HepG2 (cell line): ENCODE results near the gene ETS1.

Experiments
- FOXA1 ChIP-seq, 2 experiments: fragments of 450-650 bp in 1 of 2; sonication (generic) in 1 of 2; formaldehyde crosslinking in 1 of 2; IDR thresholded peaks; 2 replicates each; pipeline versions ENCODE4 v1.4.0 to v1.6.1; 2016 to 2020; ENCODE audit warnings: missing genetic modification reagents in 1 of 2
- MEF2D ChIP-seq: sonication (generic); formaldehyde crosslinking; IDR thresholded peaks from 2 replicates; pipeline ENCODE4 v1.5.1; 2020; ENCODE audit warnings: mild to moderate bottlenecking, missing genetic modification reagents
- POLR2A ChIP-seq, 2 experiments: IDR thresholded peaks; 2 replicates each; pipeline ENCODE4 v1.6.1; 2011; ENCODE audit warnings: low read depth in 2 of 2, low read length in 2 of 2, mild to moderate bottlenecking in 1 of 2, moderate library complexity in 1 of 2; ENCODE audit not compliant: insufficient read depth in 1 of 2
- POLR2AphosphoS5 ChIP-seq: IDR thresholded peaks from 2 replicates; pipeline ENCODE4 v1.6.1; 2012; ENCODE audit warnings: low read depth, low read length
- SETDB1 ChIP-seq: sonication (generic); formaldehyde crosslinking; IDR thresholded peaks from 2 replicates; pipeline ENCODE4 v1.5.1; 2020; ENCODE audit warnings: missing genetic modification reagents, mild to moderate bottlenecking, borderline replicate concordance
- SMAD1 ChIP-seq: sonication (generic); formaldehyde crosslinking; IDR thresholded peaks from 2 replicates; pipeline ENCODE4 v1.4.0; 2020; ENCODE audit warnings: missing genetic modification reagents, low read depth, mild to moderate bottlenecking, borderline replicate concordance
- SMYD3 ChIP-seq: sonication (generic); formaldehyde crosslinking; IDR thresholded peaks from 2 replicates; pipeline ENCODE4 v1.8.1; 2023; ENCODE audit warnings: mild to moderate bottlenecking, missing genetic modification reagents
- ZBTB1 ChIP-seq: sonication (generic); formaldehyde crosslinking; IDR thresholded peaks from 2 replicates; pipeline ENCODE4 v1.4.0; 2020; ENCODE audit warnings: missing genetic modification reagents, borderline replicate concordance
- ZNF317 ChIP-seq: sonication (generic); formaldehyde crosslinking; IDR thresholded peaks from 2 replicates; pipeline ENCODE4 v1.5.0; 2020; ENCODE audit warnings: mild to moderate bottlenecking, missing genetic modification reagents
- ZNF557 ChIP-seq: sonication (generic); formaldehyde crosslinking; IDR thresholded peaks from 2 replicates; pipeline ENCODE4 v1.4.0; 2020; ENCODE audit warnings: missing genetic modification reagents
- ZSCAN21 ChIP-seq: sonication (generic); formaldehyde crosslinking; IDR thresholded peaks from 2 replicates; pipeline ENCODE4 v1.8.0; 2022; ENCODE audit warnings: mild to moderate bottlenecking, missing genetic modification reagents, moderate library complexity, borderline replicate concordance
- ZZZ3 ChIP-seq: sonication (generic); formaldehyde crosslinking; IDR thresholded peaks from 2 replicates; pipeline ENCODE4 v1.4.0; 2020; ENCODE audit warnings: missing genetic modification reagents, mild to moderate bottlenecking, borderline replicate concordance
- TF ChIP-seq, protein P1 (sequence below): sonication (generic); formaldehyde crosslinking; IDR thresholded peaks from 2 replicates; pipeline ENCODE4 v1.9.0; 2021; ENCODE audit warnings: mild to moderate bottlenecking, missing genetic modification reagents
- TF ChIP-seq, protein P2 (sequence below): sonication (generic); formaldehyde crosslinking; IDR thresholded peaks from 2 replicates; pipeline ENCODE4 v1.5.0; 2020; ENCODE audit warnings: mild to moderate bottlenecking, missing genetic modification reagents, moderate library complexity

DNA sequence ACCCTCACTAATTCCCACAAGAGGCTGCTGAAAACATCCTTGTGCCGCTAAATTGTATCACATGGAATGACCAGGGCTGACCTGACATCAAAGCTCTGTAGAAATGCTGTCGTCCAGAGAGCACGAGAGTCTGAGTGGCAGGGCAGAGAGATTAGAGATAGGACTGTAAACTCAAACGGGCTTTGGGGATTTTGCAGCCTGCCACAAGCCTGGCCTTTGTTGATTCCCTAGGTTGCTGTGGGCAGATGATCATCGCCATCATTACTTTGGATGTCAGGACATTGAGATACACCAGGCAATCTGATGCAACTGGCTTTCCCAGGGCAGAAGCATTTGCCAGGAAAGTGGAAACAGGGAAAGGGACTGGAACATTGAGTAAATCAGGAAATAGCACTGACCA lies 131.6 kb downstream of the ETS1 start:
- no peak for TF ChIP-seq POLR2AphosphoS5
- TF ChIP-seq MEF2D (CRISPR knock-in tag): no peak
- TF ChIP-seq ZZZ3 (CRISPR knock-in tag): no peak
- no peak for TF ChIP-seq FOXA1 (IDR thresholded peaks at IDR 0.05)
- no peak for TF ChIP-seq FOXA1 (CRISPR knock-in tag; IDR thresholded peaks at IDR 0.05)
- TF ChIP-seq ZSCAN21 (CRISPR knock-in tag): no peak
- no peak for TF ChIP-seq POLR2A (IDR thresholded peaks at IDR 0.05; ENCODE audit: insufficient read depth in 1 of 2, low read depth in 2 of 2, low read length in 2 of 2)
- TF ChIP-seq, protein P1, sequence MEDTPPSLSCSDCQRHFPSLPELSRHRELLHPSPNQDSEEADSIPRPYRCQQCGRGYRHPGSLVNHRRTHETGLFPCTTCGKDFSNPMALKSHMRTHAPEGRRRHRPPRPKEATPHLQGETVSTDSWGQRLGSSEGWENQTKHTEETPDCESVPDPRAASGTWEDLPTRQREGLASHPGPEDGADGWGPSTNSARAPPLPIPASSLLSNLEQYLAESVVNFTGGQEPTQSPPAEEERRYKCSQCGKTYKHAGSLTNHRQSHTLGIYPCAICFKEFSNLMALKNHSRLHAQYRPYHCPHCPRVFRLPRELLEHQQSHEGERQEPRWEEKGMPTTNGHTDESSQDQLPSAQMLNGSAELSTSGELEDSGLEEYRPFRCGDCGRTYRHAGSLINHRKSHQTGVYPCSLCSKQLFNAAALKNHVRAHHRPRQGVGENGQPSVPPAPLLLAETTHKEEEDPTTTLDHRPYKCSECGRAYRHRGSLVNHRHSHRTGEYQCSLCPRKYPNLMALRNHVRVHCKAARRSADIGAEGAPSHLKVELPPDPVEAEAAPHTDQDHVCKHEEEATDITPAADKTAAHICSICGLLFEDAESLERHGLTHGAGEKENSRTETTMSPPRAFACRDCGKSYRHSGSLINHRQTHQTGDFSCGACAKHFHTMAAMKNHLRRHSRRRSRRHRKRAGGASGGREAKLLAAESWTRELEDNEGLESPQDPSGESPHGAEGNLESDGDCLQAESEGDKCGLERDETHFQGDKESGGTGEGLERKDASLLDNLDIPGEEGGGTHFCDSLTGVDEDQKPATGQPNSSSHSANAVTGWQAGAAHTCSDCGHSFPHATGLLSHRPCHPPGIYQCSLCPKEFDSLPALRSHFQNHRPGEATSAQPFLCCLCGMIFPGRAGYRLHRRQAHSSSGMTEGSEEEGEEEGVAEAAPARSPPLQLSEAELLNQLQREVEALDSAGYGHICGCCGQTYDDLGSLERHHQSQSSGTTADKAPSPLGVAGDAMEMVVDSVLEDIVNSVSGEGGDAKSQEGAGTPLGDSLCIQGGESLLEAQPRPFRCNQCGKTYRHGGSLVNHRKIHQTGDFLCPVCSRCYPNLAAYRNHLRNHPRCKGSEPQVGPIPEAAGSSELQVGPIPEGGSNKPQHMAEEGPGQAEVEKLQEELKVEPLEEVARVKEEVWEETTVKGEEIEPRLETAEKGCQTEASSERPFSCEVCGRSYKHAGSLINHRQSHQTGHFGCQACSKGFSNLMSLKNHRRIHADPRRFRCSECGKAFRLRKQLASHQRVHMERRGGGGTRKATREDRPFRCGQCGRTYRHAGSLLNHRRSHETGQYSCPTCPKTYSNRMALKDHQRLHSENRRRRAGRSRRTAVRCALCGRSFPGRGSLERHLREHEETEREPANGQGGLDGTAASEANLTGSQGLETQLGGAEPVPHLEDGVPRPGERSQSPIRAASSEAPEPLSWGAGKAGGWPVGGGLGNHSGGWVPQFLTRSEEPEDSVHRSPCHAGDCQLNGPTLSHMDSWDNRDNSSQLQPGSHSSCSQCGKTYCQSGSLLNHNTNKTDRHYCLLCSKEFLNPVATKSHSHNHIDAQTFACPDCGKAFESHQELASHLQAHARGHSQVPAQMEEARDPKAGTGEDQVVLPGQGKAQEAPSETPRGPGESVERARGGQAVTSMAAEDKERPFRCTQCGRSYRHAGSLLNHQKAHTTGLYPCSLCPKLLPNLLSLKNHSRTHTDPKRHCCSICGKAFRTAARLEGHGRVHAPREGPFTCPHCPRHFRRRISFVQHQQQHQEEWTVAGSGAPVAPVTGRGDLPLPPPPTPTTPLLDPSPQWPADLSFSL (CRISPR knock-in tag): no peak
- no peak for TF ChIP-seq SMYD3 (CRISPR knock-in tag)
- no peak for TF ChIP-seq ZNF317 (CRISPR knock-in tag)
- TF ChIP-seq SMAD1 (CRISPR knock-in tag): no peak
- TF ChIP-seq SETDB1 (CRISPR knock-in tag): no peak
- TF ChIP-seq, protein P2, sequence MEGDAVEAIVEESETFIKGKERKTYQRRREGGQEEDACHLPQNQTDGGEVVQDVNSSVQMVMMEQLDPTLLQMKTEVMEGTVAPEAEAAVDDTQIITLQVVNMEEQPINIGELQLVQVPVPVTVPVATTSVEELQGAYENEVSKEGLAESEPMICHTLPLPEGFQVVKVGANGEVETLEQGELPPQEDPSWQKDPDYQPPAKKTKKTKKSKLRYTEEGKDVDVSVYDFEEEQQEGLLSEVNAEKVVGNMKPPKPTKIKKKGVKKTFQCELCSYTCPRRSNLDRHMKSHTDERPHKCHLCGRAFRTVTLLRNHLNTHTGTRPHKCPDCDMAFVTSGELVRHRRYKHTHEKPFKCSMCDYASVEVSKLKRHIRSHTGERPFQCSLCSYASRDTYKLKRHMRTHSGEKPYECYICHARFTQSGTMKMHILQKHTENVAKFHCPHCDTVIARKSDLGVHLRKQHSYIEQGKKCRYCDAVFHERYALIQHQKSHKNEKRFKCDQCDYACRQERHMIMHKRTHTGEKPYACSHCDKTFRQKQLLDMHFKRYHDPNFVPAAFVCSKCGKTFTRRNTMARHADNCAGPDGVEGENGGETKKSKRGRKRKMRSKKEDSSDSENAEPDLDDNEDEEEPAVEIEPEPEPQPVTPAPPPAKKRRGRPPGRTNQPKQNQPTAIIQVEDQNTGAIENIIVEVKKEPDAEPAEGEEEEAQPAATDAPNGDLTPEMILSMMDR: no peak
- no peak for TF ChIP-seq ZNF557 (CRISPR knock-in tag)
- TF ChIP-seq ZBTB1 (CRISPR knock-in tag): no peak
